ENCODE measurements around the gene TANGO2.

DNA sequence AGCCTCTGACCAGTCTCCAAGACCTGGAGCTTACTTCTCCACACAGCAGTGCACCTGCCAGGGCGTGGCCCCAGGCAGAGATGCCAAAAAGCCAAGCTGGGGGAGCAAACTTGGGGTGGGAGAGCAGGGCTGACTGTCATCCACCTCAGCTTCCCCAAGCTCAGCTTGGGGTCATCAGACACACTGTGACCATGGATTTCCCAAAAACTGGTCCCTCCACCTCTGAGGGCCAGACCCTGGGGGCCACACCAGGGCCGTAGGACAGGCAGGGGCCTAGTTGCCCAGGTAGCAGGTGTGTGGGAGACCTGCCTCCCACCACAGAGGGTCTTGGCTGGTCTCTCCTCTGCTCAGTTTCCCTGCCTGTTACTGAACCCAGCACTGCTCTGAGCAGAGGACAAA lies 34.9 kb upstream of the TANGO2 start:
- TF ChIP-seq, protein P1, sequence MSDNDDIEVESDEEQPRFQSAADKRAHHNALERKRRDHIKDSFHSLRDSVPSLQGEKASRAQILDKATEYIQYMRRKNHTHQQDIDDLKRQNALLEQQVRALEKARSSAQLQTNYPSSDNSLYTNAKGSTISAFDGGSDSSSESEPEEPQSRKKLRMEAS (IDR thresholded peaks at IDR 0.05): no peak; the same call in 1 of the 2 replicates
- TF ChIP-seq CEBPB (IDR thresholded peaks at IDR 0.05): no peak
- no peak for TF ChIP-seq EP300 (IDR thresholded peaks at IDR 0.05; ENCODE audit: borderline replicate concordance)
- TF ChIP-seq YY1 (IDR thresholded peaks at IDR 0.05; ENCODE audit: low read depth): no peak
- TF ChIP-seq RAD21 (IDR thresholded peaks at IDR 0.05; ENCODE audit: low read depth): no peak
- TF ChIP-seq NFIC (IDR thresholded peaks at IDR 0.05): no peak
- TF ChIP-seq EGR1 (IDR thresholded peaks at IDR 0.05): no peak
- TF ChIP-seq CREB1 (IDR thresholded peaks at IDR 0.05; ENCODE audit: low read depth): no peak
- TF ChIP-seq, protein P2, sequence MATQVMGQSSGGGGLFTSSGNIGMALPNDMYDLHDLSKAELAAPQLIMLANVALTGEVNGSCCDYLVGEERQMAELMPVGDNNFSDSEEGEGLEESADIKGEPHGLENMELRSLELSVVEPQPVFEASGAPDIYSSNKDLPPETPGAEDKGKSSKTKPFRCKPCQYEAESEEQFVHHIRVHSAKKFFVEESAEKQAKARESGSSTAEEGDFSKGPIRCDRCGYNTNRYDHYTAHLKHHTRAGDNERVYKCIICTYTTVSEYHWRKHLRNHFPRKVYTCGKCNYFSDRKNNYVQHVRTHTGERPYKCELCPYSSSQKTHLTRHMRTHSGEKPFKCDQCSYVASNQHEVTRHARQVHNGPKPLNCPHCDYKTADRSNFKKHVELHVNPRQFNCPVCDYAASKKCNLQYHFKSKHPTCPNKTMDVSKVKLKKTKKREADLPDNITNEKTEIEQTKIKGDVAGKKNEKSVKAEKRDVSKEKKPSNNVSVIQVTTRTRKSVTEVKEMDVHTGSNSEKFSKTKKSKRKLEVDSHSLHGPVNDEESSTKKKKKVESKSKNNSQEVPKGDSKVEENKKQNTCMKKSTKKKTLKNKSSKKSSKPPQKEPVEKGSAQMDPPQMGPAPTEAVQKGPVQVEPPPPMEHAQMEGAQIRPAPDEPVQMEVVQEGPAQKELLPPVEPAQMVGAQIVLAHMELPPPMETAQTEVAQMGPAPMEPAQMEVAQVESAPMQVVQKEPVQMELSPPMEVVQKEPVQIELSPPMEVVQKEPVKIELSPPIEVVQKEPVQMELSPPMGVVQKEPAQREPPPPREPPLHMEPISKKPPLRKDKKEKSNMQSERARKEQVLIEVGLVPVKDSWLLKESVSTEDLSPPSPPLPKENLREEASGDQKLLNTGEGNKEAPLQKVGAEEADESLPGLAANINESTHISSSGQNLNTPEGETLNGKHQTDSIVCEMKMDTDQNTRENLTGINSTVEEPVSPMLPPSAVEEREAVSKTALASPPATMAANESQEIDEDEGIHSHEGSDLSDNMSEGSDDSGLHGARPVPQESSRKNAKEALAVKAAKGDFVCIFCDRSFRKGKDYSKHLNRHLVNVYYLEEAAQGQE (IDR thresholded peaks at IDR 0.05; ENCODE audit: low read depth): no peak
- no peak for TF ChIP-seq FOXM1 (IDR thresholded peaks at IDR 0.05; ENCODE audit: borderline replicate concordance, low read depth)
- TF ChIP-seq, protein P3, sequence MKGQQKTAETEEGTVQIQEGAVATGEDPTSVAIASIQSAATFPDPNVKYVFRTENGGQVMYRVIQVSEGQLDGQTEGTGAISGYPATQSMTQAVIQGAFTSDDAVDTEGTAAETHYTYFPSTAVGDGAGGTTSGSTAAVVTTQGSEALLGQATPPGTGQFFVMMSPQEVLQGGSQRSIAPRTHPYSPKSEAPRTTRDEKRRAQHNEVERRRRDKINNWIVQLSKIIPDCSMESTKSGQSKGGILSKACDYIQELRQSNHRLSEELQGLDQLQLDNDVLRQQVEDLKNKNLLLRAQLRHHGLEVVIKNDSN (IDR thresholded peaks at IDR 0.05): no peak
- no peak for TF ChIP-seq TAF1 (IDR thresholded peaks at IDR 0.05; ENCODE audit: low read depth)
- TF ChIP-seq TEAD4 (IDR thresholded peaks at IDR 0.05): no peak
